DMS153 treated with DMSO at 0.1 percent for 48 hours (cell line): ENCODE results near the gene CSTB.

Experiments
- DNase-seq: peaks from one replicate; lab custom pipeline; 2025; ENCODE audit not compliant: unreplicated experiment; lab: John Stamatoyannopoulos, UW

The CSTB gene

GRCh38 chr21:43793243-43793642, 17.1 kb upstream of the CSTB start:
- no peak for DNase-seq

DNA sequence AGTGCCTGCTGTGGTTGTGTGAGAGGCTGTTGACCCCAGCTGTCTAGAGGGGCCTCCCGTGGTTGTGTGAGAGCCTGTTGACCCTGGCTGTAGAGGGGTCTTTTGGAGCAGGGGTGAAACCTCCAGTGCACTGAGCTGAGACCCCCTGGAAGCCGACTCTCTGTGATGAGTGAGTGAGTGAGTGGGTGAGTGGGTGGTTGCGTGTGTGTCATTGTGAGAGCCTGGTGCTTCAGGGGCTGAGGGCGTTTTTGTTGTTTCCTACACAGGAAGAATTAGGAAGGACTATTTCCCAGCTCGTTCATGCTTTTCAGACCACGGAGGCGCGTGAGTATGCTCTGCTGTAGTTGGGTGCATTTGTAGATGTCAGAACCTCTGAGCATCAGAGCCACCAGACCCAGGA, 16.3 kb upstream of the CSTB start:
- DNase-seq, result no peak

DNA sequence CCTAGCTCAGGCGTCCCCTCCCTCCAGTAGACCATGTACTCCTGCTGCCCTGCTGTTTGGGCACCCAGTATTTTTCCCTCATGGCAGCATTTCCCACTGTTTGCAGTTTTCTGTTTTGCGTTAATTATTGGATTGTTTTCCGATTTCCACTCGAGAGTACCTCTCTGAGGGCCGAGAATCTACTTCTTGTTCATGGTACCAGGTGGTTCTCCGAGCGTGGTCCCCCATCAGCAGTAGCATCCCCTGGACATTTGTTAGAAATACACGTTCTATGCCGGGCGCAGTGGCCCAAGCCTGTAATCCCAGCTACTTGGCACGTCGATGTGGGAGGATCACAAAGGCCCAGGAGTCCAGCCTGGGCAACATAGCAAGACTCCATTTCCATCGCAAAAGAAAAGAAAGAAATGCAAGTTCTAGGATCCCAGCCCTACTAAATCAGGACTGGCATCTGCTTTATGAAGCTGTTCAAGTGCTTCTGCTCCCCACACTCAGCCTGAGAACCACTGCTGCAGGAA, 14.0 kb upstream of the CSTB start:
- DNase-seq, result no peak

DNA sequence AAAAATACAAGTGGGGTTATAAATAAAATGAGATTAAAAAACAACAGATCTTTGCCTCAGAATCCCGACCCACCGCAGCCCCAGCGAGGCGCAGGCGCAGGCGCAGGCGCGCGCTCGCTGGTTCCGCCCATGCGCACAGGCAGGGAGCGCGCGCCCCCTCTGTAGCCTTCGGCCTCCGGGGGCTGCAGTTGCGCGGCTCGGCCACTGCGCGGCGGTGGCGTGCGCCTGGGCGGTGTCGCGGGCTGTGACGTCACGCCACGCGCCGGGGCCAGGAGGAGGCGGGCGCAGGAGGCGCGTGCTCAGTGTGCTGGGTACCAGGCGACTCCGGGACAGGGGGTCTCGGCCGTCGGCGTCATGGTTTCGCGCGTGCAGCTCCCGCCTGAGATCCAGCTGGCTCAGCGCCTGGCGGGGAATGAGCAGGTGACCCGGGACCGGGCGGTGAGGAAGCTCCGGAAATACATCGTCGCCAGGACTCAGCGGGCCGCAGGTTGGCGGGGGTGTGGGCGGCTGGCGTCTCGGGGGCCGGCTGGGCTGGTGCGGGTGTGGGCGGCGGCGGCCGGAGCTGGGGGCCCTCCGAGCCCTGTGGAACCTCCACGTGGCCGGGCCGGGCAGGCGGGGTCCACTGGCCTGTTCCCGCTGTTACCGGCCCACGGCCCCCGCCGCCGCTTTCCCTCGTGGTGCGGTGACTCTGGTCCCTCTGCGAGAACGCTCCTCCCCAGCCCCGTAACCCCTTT, 13.3 kb upstream of the CSTB start, which contains the start of gene RRP1:
Gene RRP1 (plus strand): TSS at position 302 of the 734 bp plus-strand sequence. CDS start 53 bp downstream, at position 355.
- peak; percentile 89 for DNase-seq

DNA sequence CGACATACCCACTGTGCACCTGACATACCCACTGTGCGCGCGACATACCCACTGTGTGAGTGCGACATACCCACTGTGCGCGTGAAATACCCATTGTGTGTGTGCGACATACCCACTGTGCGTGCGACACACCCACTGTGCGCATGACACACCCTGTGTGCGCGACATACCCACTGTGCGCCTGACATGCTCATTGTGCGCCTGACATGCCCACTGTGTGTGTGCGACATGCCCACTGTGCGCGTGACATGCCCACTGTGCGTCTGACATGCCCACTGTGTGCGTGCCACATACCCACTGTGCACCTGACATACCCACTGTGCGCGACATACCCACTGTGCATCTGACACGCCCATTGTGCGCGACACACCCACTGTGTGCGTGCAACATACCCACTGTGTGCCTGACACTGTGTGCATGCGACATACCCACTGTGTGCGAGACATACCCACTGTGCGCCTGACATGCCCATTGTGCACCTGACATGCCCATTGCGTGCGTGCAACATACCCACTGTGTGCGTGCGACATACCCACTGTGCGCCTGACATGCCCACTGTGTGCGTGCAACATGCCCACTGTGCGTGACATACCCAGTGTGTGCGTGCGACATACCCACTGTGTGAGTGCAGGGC, 10.8 kb upstream of the CSTB start:
- no peak for DNase-seq

DNA sequence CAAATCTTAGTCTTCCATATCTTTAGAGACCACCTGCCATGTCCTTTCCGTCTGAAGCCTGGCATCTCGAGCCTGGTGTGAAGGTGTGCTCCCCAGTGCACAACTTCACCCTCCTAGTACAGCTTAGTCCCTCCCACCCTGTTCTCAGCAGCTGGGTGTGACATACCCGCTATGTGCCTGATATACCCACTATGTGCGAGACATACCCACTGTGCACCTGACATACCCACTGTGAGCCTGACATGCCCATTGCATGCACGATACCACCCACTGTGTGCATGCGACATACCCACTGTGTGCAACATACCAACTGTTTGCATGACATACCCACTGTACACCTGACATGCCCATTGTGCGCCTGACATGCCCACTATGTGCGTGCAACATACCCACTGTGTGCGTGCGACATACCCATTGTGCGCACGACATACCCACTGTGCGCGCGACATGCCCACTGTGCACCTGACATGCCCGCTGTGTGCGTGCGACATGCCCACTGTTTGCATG, 10.2 kb upstream of the CSTB start:
- DNase-seq, result no peak

GRCh38 chr21:43785134-43785533, 9.0 kb upstream of the CSTB start:
- no peak for DNase-seq

- no peak for DNase-seq
These were observed 7.1 kb upstream of the CSTB start for GRCh38 chr21:43783098-43783700.

DNA sequence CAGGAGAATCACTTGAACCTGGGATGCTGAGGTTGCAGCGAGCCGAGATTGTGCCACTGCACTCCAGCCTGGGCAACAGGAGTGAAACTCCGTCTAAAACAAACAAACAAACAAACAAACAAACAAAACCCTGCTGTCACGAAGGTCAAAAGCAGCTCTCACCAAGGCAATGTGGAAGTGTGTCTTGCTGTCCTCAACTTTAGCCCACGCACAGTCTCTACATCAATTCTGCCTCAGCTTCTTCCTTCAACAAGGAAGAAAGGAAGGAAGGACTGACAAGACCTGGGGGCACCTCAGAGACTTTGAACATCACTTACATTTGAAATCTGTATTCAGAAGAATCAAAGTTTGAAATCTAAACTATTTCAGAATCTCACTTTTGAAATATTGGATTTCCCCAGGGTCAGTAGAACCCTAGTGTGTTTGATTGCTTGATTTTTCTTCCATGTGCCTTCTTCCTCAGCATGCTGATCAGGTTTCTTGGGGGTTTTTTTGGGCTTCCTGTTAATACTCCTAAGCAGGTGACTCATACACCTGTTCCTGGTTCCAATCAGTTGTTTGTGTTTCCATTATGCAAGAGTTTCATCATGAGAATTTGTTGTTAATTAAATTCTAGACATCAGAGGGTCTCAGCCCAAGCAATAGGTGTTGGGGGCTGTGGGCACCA, 6.5 kb upstream of the CSTB start:
- DNase-seq, result no peak

DNA sequence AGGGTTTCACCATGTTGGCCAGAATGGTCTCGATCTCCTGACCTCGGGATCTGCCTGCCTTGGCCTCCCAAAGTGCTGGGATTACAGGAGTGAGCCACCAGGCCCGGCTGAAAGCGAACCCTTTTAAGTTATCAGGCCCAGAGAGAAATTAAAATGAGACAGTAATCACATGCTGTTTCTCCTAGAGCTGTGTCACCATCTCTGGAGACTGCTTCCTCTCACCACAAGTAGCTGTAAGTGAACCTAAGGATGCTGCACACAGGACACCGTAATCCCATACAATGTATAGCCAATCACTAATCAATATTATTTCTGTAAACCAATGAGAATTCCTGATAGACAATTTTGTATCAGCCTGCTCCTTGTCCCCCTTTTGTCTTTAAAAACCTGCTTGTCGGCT, 5.7 kb upstream of the CSTB start:
- no peak for DNase-seq

DNA sequence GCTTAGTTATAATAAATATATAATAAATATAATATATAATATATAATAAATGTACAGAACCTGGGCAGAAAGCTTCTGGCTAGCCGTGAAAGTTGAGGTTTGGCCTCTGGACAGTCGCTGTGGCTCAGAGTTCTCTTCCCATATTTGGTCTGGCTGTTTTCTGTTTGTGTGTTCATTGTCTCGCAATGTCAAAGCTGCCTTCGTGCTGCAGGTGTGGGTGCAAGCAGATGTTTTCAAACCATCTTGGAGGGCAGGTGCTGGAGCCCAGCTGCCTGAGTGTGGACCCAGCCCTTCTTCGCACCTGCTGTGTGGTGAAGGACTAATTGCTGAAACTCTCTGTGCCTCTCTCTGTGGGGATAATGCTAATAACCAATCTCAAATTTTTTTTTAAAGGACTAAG, 3.6 kb upstream of the CSTB start:
- no peak for DNase-seq

- DNase-seq, result no peak
These were observed 2.6 kb upstream of the CSTB start for GRCh38 chr21:43778469-43779335.

DNA sequence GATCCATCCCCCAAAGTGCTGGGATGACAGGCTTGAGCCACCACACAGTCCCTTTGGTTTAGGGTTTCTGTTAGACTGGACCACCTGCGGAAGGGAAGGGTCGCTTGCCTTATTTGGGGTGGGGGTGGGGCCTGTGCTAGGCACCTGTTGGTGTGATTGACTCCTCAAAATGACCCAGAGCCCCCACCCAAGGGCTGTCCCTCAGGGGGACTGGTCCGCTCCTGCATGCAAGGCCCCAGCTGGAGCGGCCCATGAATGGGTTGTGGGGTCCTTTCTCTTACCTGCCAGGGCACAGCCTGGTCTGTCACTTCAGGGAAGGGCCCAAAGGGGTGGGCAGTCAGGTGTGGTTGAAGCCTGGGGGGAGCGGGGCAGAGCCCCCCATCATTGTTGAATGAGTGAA, 1.8 kb upstream of the CSTB start:
- DNase-seq, result no peak

DNA sequence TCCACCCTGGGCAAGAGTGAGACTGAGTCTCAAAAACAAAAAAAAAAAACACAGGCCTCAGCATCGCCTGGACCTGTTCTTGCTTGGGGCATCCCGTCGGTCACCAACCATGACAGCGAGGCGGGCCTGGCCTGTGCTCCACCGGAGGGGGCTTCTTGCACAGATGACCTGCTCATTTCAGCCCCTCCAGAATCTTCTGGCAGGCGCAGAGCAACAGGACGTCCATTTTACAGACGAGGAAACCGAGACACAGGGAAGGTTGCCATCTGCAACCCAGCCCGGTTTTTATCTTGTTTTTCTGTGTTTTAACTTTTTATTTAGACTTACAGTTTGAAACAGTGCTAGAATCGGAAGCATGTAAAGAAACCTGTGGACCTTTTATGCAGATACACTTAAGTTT, 918 bp downstream of the CSTB start:
- DNase-seq, result no peak

GRCh38 chr21:43774163-43774562, 1.9 kb downstream of the CSTB start:
- DNase-seq, result no peak

- DNase-seq, result no peak
These were observed 3.7 kb downstream of the CSTB start for GRCh38 chr21:43772425-43772821.

- DNase-seq, result no peak
These were observed 4.2 kb downstream of the CSTB start for GRCh38 chr21:43771698-43772424.

DNA sequence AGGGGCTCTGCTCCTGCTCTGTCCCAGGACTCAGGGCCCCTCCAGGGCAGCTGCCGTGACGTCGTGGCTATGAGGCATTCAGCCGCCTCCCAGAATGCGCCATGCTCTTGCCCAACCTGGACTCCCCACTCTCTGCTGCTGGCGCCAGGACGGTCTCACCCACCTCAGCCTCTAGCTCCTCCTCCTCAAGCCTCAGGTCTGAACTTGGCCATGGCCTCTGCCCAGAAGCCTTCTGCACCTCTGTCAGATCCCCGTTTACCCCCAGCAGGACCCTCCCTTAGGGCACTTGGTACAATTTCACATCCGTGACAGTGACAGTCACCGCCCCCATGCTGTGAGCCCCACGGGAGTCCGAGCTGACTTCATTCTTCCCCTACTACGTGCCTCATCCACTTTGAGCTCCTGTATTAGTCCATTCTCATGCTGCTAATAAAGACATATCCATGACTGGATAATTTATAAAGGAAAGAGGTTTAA, 4.9 kb downstream of the CSTB start:
- DNase-seq, result no peak

DNA sequence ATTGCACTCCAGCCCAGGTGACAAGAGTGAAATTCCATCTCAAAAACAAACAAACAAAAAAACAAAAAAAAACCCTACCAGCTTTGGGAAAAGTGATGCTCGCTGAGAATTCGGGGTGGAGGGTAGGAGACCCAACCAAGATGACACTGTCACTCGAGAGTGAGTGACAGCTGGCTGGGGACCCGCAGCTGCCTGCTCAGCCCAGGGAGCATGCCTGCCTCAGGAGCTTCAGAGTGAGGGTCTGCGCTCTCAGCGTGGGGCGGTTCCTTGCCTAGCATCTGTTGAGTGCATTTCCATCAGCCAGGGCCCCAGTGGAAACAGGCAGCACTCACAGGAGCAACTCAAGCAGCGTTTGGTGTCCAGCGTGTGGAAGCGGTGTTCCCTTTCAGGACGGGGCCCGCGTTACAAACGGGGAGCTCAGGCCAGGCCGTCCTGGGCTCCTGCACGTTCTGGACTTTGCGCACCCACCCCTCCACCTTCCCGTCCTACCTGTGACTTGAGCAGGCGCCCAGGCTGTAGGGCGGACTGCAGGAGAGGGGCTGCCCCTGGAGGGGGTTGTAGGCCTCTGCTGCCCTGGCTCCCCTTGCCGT, 5.9 kb downstream of the CSTB start:
- no peak for DNase-seq
